RWPE1 (cell line): ENCODE data around the gene ATP11A.

Experiments used
- CTCF ChIA-PET: fragments of 350-600 bp; sonication (Branson Sonifier 250); formaldehyde crosslinking; extraction: SDS; loops from one replicate; lab custom pipeline; 2021; lab: Yijun Ruan, JAX
- POLR2A ChIA-PET: fragments of 400-600 bp; formaldehyde crosslinking; extraction: SDS; loops from one replicate; lab custom pipeline; 2020; ENCODE audit warnings: antibody characterized with exemption; ENCODE audit not compliant: low non-redundant PET; lab: Yijun Ruan, JAX
- DNase-seq: peaks from one replicate; pipeline ENCODE4 v3.0.0; 2012; ENCODE audit warnings: low spot score
- H3K27ac ChIP-seq: fragments of 450-650 bp; 2 replicates; pipeline ENCODE4 v1.5.1; 2017
- CTCF ChIP-seq: fragments of 450-650 bp; conservative IDR thresholded peaks from 2 replicates; pipeline ENCODE4 v1.5.1; 2017; ENCODE audit warnings: low read depth, mild to moderate bottlenecking

ATP11A gene

GRCh38 chr13:112819816-112820215, 130.0 kb downstream of the ATP11A start:
- POLR2A ChIA-PET = no interaction called here
- TF ChIP-seq CTCF = no peak
- CTCF ChIA-PET = no interaction called here
- DNase-seq = no peak
- H3K27ac ChIP-seq = no peak overlapping the region

GRCh38 chr13:112820318-112820717, 130.5 kb downstream of the ATP11A start:
- POLR2A ChIA-PET = no interaction called here
- CTCF ChIA-PET = no interaction called here

GRCh38 chr13:112821340-112822055, 131.7 kb downstream of the ATP11A start:
- DNase-seq = no peak
- POLR2A ChIA-PET = no interaction called here
- no peak overlapping the region for H3K27ac ChIP-seq
- no peak for TF ChIP-seq CTCF
- CTCF ChIA-PET = no interaction called here

More at GRCh38 chr13:112820318-112820717, 130.5 kb downstream of the ATP11A start:
- no peak overlapping the region for H3K27ac ChIP-seq
- no peak for DNase-seq
- no peak for TF ChIP-seq CTCF

GRCh38 chr13:112822851-112823250, 133.0 kb downstream of the ATP11A start:
- DNase-seq = no peak
- ChIA-PET POLR2A (no interaction called here), CTCF (no interaction called here)
- H3K27ac ChIP-seq = no peak overlapping the region
- TF ChIP-seq CTCF = no peak

- DNase-seq = no peak
- TF ChIP-seq CTCF = no peak
- H3K27ac ChIP-seq = no peak overlapping the region
- POLR2A ChIA-PET = no interaction called here
- CTCF ChIA-PET = no interaction called here
Observed at GRCh38 chr13:112824429-112824828, 134.6 kb downstream of the ATP11A start.

GRCh38 chr13:112825071-112825470, 135.2 kb downstream of the ATP11A start:
- CTCF ChIA-PET = no interaction called here
- no peak for DNase-seq
- H3K27ac ChIP-seq = no peak overlapping the region
- no peak for TF ChIP-seq CTCF
- POLR2A ChIA-PET = no interaction called here
